Measurements from ENCODE around the gene BCAR1.

DNA sequence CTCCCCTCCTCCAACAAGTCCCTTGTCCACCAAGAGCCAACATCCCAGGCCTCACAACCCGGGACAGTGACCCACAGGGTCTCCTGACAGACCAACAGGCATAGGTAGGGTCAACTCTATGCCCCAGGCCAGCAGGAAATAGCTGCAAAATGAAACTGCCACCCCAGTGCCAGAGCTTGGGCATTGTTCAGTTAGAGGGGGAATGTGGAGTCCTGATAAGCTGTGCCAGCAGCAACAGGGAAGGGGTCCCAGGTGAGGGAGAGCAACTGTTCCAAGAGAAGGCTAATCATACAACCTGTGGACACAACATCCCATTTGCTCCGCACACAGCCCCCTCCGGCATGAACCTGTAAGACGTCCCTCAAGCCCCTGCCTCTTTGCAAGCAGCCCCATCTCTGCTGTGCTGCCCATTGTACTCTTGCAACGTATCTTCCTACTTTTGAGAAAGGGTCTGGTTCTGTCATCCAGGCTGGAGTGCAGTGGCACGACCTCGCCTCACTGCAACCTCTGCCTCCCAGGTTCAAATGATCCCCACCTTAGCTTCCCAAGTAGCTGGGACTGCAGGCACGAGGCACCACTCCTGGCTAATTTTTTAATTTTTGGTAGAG is 61.7 kb downstream of the BCAR1 start:
- TF ChIP-seq POLR2AphosphoS5 (IDR thresholded peaks at IDR 0.05; ENCODE audit: low read depth, low read length) (no peak), TAF1 (IDR thresholded peaks at IDR 0.05; ENCODE audit: low read depth, low read length) (no peak), POLR2A (IDR thresholded peaks at IDR 0.05; ENCODE audit: low read depth, low read length) (no peak), PAX5 (IDR thresholded peaks at IDR 0.05; ENCODE audit: insufficient read depth, low read length, severe bottlenecking) (no peak), SPI1 (IDR thresholded peaks at IDR 0.05; ENCODE audit: low read depth, low read length) (no peak), POU2F2 (IDR thresholded peaks at IDR 0.05; ENCODE audit: low read depth, low read length) (no peak)
